SJCRH30 (cell line): ENCODE measurements around the gene C15orf39. TPM values are rescaled to one million over a fixed set of nuclear protein-coding genes. Genes with fewer than 3 reads are reported as not detected.

Experiments
- total RNA-seq: library from RNA; depleted of rRNA; stranded (reverse); fragments of >200 nt; shearing (Covaris generic); gene quantifications from 2 replicates; pipeline ENCODE4 v1.2.3, GENCODE V29; 2014; rRNA removed

The C15orf39 gene
- total RNA-seq, 1 experiment from 2014 or later = 21.1 TPM

Other genes with a start within 250 kb of the C15orf39 start
- 0.02 TPM in 1 of 2 replicates, not detected in the other for gene RPP25, start 245.1 kb upstream of the C15orf39 start, total RNA-seq
- gene SCAMP5, start 206.3 kb upstream of the C15orf39 start, total RNA-seq = 13.5 and 14.4 TPM in 2 replicates
- gene PPCDC, start 178.3 kb upstream of the C15orf39 start, total RNA-seq = 21.5 and 25.5 TPM in 2 replicates
- gene GOLGA6C, start 56.5 kb downstream of the C15orf39 start, total RNA-seq = not detected in 2 replicates
- gene GOLGA6D, start 81.0 kb downstream of the C15orf39 start, total RNA-seq = not detected in 2 replicates
- 59.2 and 59.9 TPM in 2 replicates for gene COMMD4, start 134.2 kb downstream of the C15orf39 start, total RNA-seq
- 1.5 and 2.0 TPM in 2 replicates for gene NEIL1, start 145.2 kb downstream of the C15orf39 start, total RNA-seq
- 35.1 and 50.3 TPM in 2 replicates for gene MAN2C1, start 166.7 kb downstream of the C15orf39 start, total RNA-seq
- 59.8 and 68.5 TPM in 2 replicates for gene SIN3A, start 249.8 kb downstream of the C15orf39 start, total RNA-seq